HG03565 (cell line): Measurements from ENCODE around the gene CAV1.

Source experiments
- ATAC-seq: cut with Tn5 transposase; IDR thresholded peaks from one replicate; pipeline ENCODE4 v1.9.1; 2021; ENCODE audit warnings: mild to moderate bottlenecking, moderate library complexity; ENCODE audit not compliant: unreplicated experiment

CAV1 gene

GRCh38 chr7:116610210-116610609 lies 85.4 kb downstream of the CAV1 start:
- ATAC-seq, result no peak

- ATAC-seq, result no peak
Measured at GRCh38 chr7:116610721-116611120, 85.9 kb downstream of the CAV1 start.
